Brain microvascular endothelial cell (primary cell): ENCODE data around the gene TTC34.

Source experiments
- DNase-seq: peaks from one replicate; pipeline ENCODE4 v3.0.0-alpha.2; 2020
- H3K27ac ChIP-seq: fragments of 250-450 bp; sonication (Bioruptor Pico); 2 replicates; pipeline ENCODE4 v1.5.1; 2020; ENCODE audit warnings: mild to moderate bottlenecking, moderate library complexity
- H3K27me3 ChIP-seq: fragments of 250-450 bp; sonication (Bioruptor Pico); replicated peaks from 2 replicates; pipeline ENCODE4 v1.5.1; 2020; ENCODE audit warnings: mild to moderate bottlenecking
- H3K36me3 ChIP-seq: fragments of 250-450 bp; sonication (Bioruptor Pico); replicated peaks from 2 replicates; pipeline ENCODE4 v1.5.1; 2020; ENCODE audit warnings: mild to moderate bottlenecking
- H3K4me3 ChIP-seq: 2 replicates; pipeline ENCODE4 v1.5.1; 2011; ENCODE audit warnings: low read depth, mild to moderate bottlenecking, control low read depth, low read length, moderate library complexity
- CTCF ChIP-seq: IDR thresholded peaks from 2 replicates; pipeline ENCODE4 v1.5.1; 2011; ENCODE audit warnings: low read depth, mild to moderate bottlenecking, moderate library complexity, low read length, control low read depth, inconsistent platforms; ENCODE audit errors: missing control alignments
- in situ Hi-C: cut with HindIII; loops from 2 replicates; pipeline ENCODE4 v1.10.0; 2017; ENCODE audit warnings: low sequenced_read_pairs, low pct_ligation_motif_present

The TTC34 gene

DNA sequence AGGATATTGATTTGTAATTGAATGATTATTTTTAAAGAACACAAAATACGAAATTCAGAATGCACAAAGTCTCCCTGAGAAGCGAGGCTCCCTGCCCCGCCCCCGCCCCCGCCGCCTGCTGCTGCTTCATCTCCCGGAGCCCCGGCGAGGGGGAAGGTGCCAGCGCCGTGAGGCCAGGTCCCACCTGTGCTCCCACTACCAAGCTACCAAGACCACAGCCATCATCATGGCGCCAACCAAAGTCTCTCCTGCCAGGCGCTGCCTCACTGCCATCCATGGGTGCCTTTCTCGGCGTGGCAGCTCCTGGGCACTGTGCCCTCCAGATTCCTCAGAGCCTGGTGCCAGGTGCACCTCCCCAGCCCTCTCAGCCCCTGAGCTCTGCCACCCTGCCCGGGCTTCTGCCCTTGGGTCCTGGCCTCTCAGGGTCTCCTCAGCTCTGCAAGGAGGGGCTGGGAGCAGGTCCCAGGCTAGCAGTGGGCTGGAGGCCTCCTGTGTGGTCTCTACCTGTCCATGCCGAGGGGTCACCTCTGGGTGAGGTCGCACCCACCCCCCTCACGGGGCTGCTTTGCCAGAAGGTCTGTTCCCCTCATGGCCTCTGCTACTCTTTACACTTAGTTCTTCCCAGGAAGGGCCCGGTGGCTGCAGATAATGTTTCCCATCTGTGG, 29.4 kb upstream of the TTC34 start:
- Histone ChIP-seq H3K27me3 (no peaks in the 10 kb centered on the region), H3K27ac (no peak overlapping the region), H3K36me3 (no peaks in the 10 kb centered on the region), H3K4me3 (no peak overlapping the region)
- DNase-seq: no peak
- in situ Hi-C loops: no loop called here
- TF ChIP-seq CTCF: no peak

- in situ Hi-C loops: no loop called here
- Histone ChIP-seq H3K27ac (no peak overlapping the region), H3K4me3 (no peak overlapping the region), H3K27me3 (no peaks in the 10 kb centered on the region), H3K36me3 (no peaks in the 10 kb centered on the region)
- no peak for DNase-seq
- TF ChIP-seq CTCF: no peak
Observed at GRCh38 chr1:2829846-2830615, 28.5 kb upstream of the TTC34 start.

GRCh38 chr1:2828586-2829250, 27.2 kb upstream of the TTC34 start:
- Histone ChIP-seq H3K27me3 (no peaks in the 10 kb centered on the region), H3K27ac (no peak overlapping the region), H3K36me3 (no peaks in the 10 kb centered on the region), H3K4me3 (no peak overlapping the region)
- TF ChIP-seq CTCF: no peak
- in situ Hi-C loops: no loop called here
- no peak for DNase-seq

- no peak overlapping the region for H3K27ac ChIP-seq
- in situ Hi-C loops: no loop called here
- no peaks in the 10 kb centered on the region for H3K27me3 ChIP-seq
- no peak for DNase-seq
- H3K4me3 ChIP-seq: no peak overlapping the region
- H3K36me3 ChIP-seq: no peaks in the 10 kb centered on the region
- TF ChIP-seq CTCF: no peak
Observed at GRCh38 chr1:2826736-2827292, 25.3 kb upstream of the TTC34 start.

GRCh38 chr1:2826316-2826715, 24.8 kb upstream of the TTC34 start:
- Histone ChIP-seq H3K27me3 (no peaks in the 10 kb centered on the region), H3K27ac (no peak overlapping the region), H3K36me3 (no peaks in the 10 kb centered on the region), H3K4me3 (no peak overlapping the region)
- no peak for TF ChIP-seq CTCF
- DNase-seq: no peak
- in situ Hi-C loops: no loop called here
